GM23338 (cell line): ENCODE measurements around the gene NAT8L. TPM values are rescaled to one million over a fixed set of nuclear protein-coding genes. Genes with fewer than 3 reads are reported as not detected.

ENCODE experiments used
- ATAC-seq: fragments of 200-7000 bp; cut with Tn5 transposase; 3 replicates; pipeline ENCODE4 v1.9.1; 2020
- DNase-seq: peaks from one replicate; pipeline ENCODE4 v3.0.0-alpha.2; 2015; ENCODE audit warnings: low spot score
- H2AFZ ChIP-seq: fragments of 200-600 bp; sonication (generic); 2 replicates; pipeline ENCODE4 v1.8.0; 2016; ENCODE audit warnings: antibody characterized with exemption, mild to moderate bottlenecking, moderate library complexity
- H3F3A ChIP-seq: fragments of 200-600 bp; sonication (generic); replicated peaks from 2 replicates; pipeline ENCODE4 v1.8.0; 2017; ENCODE audit warnings: antibody characterized with exemption, mixed run types, low read depth
- H3K27ac ChIP-seq: fragments of 200-600 bp; sonication (generic); 2 replicates; pipeline ENCODE4 v1.6.1; 2016; ENCODE audit warnings: low read depth
- H3K27me3 ChIP-seq: fragments of 200-600 bp; sonication (generic); 2 replicates; pipeline ENCODE4 v1.8.0; 2016; ENCODE audit warnings: mild to moderate bottlenecking, mixed run types, moderate library complexity; ENCODE audit not compliant: insufficient read depth
- H3K36me3 ChIP-seq: fragments of 200-600 bp; sonication (generic); 2 replicates; pipeline ENCODE4 v1.8.0; 2016; ENCODE audit warnings: mild to moderate bottlenecking; ENCODE audit not compliant: insufficient read depth
- H3K4me1 ChIP-seq: fragments of 200-600 bp; sonication (generic); 2 replicates; pipeline ENCODE4 v1.8.0; 2016; ENCODE audit warnings: mild to moderate bottlenecking, moderate library complexity; ENCODE audit not compliant: insufficient read depth
- H3K4me2 ChIP-seq: fragments of 200-600 bp; sonication (generic); 2 replicates; pipeline ENCODE4 v1.7.1; 2017; ENCODE audit warnings: mixed run types
- H3K4me3 ChIP-seq: fragments of 200-600 bp; sonication (generic); 2 replicates; pipeline ENCODE4 v1.6.1; 2016; ENCODE audit warnings: mixed run types
- H3K79me2 ChIP-seq: fragments of 200-600 bp; sonication (generic); replicated peaks from 2 replicates; pipeline ENCODE4 v1.8.0; 2017; ENCODE audit warnings: mild to moderate bottlenecking; ENCODE audit not compliant: insufficient read depth
- H3K9me2 ChIP-seq: fragments of 200-600 bp; sonication (generic); 2 replicates; pipeline ENCODE4 v1.8.0; 2017; ENCODE audit not compliant: insufficient read depth
- H4K20me1 ChIP-seq: fragments of 200-600 bp; sonication (generic); replicated peaks from 2 replicates; pipeline ENCODE4 v1.8.0; 2017; ENCODE audit warnings: mild to moderate bottlenecking; ENCODE audit not compliant: insufficient read depth
- H3K27ac Mint-ChIP-seq: 2 replicates; pipeline ENCODE4 v1.8.0; 2020; ENCODE audit warnings: inconsistent platforms, mild to moderate bottlenecking, moderate library complexity, mixed read lengths
- H3K27me3 Mint-ChIP-seq: 3 replicates; pipeline ENCODE4 v1.8.0; 2022; ENCODE audit warnings: low read depth, mild to moderate bottlenecking, moderate library complexity, mixed read lengths, inconsistent platforms; ENCODE audit not compliant: insufficient read depth, poor library complexity
- H3K36me3 Mint-ChIP-seq: 3 replicates; pipeline ENCODE4 v1.8.0; 2021; ENCODE audit warnings: low read depth, mild to moderate bottlenecking, inconsistent platforms, moderate library complexity, mixed read lengths
- H3K4me1 Mint-ChIP-seq: 3 replicates; pipeline ENCODE4 v1.8.0; 2020; ENCODE audit warnings: mild to moderate bottlenecking, inconsistent platforms, mixed read lengths
- H3K4me3 Mint-ChIP-seq: 3 replicates; pipeline ENCODE4 v1.8.0; 2021; ENCODE audit warnings: moderate library complexity, mild to moderate bottlenecking, inconsistent platforms, mixed read lengths
- H3K9me3 Mint-ChIP-seq: 3 replicates; pipeline ENCODE4 v1.8.0; 2020; ENCODE audit warnings: moderate library complexity, mild to moderate bottlenecking, inconsistent platforms, mixed read lengths
- CREB1 ChIP-seq: fragments of 250-450 bp; sonication (Bioruptor Pico); IDR thresholded peaks from 2 replicates; pipeline ENCODE4 v1.5.0; 2020; ENCODE audit warnings: low read depth, mild to moderate bottlenecking, moderate library complexity
- CTCF ChIP-seq, 2 experiments: fragments of 200-600 bp in 1 of 2; sonication (generic) in 1 of 2; conservative IDR thresholded peaks; 2 replicates each; pipeline versions ENCODE4 v1.5.1 to v1.6.1; 2016 to 2017; ENCODE audit warnings: antibody characterized with exemption in 2 of 2, low read depth in 2 of 2, mild to moderate bottlenecking in 2 of 2, moderate library complexity in 1 of 2
- ETS1 ChIP-seq: IDR thresholded peaks from 2 replicates; pipeline ENCODE4 v1.6.1; 2016; ENCODE audit warnings: antibody characterized with exemption
- EZH2 ChIP-seq: fragments of 200-600 bp; sonication (generic); IDR thresholded peaks from one replicate; pipeline ENCODE4 v1.8.0; 2017; ENCODE audit warnings: antibody characterized with exemption, mild to moderate bottlenecking, low read depth; ENCODE audit not compliant: unreplicated experiment
- EZH2phosphoT487 ChIP-seq: fragments of 200-600 bp; sonication (generic); IDR thresholded peaks from one replicate; pipeline ENCODE4 v1.8.1; 2018; ENCODE audit warnings: antibody characterized with exemption; ENCODE audit not compliant: unreplicated experiment
- JUNB ChIP-seq: IDR thresholded peaks from one replicate; pipeline ENCODE4 v1.6.1; 2016; ENCODE audit warnings: antibody characterized with exemption; ENCODE audit not compliant: unreplicated experiment
- NANOG ChIP-seq: IDR thresholded peaks from 2 replicates; pipeline ENCODE4 v1.6.1; 2016; ENCODE audit warnings: antibody characterized with exemption, borderline replicate concordance
- STAT1 ChIP-seq: IDR thresholded peaks from one replicate; pipeline ENCODE4 v1.6.1; 2016; ENCODE audit warnings: antibody characterized with exemption; ENCODE audit not compliant: unreplicated experiment
- ZNF114 ChIP-seq: fragments of 250-450 bp; sonication (Bioruptor Pico); IDR thresholded peaks from 2 replicates; pipeline ENCODE4 v1.5.0; 2020; ENCODE audit warnings: mild to moderate bottlenecking, moderate library complexity
- ZNF331 ChIP-seq: fragments of 250-450 bp; sonication (Bioruptor Pico); IDR thresholded peaks from 2 replicates; pipeline ENCODE4 v1.5.0; 2020; ENCODE audit warnings: low read depth, mild to moderate bottlenecking, moderate library complexity
- polyA plus RNA-seq: library from polyadenylated mRNA; unstranded; fragments of >200 nt; fragmentation: Nextera tagmentation; extraction: Ambion mirVana; gene quantifications from 2 replicates; pipeline ENCODE4 v1.2.1, GENCODE V29; 2016
- total RNA-seq: library from RNA; depleted of rRNA; stranded (reverse); fragments of >200 nt; shearing (Covaris generic); gene quantifications from 2 replicates; pipeline ENCODE4 v1.2.3, GENCODE V29; 2014
- TF ChIP-seq, protein P1 (sequence below): IDR thresholded peaks from one replicate; pipeline ENCODE4 v1.6.1; 2018; ENCODE audit warnings: antibody characterized with exemption; ENCODE audit not compliant: unreplicated experiment

Gene NAT8L
- total and polyA plus RNA-seq, 2 experiments from 2014 or later, result 1.6 to 9.7 TPM

DNA sequence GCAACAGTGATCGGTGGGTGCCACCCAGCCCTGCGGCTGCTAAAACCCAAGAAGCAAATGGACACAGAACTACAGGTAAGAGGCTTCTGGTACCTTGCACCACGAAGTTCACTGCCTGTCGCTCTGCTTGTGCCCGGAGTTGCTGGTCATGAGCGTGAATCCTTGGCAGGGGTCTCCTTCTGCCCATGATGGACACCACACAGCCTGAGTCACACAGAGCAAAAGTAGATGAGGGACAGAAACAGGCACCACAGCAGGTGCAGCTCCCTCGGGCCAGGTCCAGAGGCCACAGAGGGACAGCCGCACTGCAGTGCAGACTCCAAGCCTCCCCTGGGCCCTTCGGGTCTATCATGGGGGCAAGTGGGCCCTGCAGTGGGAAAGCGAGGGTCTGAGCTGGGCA lies 22.4 kb downstream of the NAT8L start:
- H3K9me3 Mint-ChIP-seq, result no peaks in the 10 kb centered on the region

GRCh38 chr4:2082118-2082517 lies 23.0 kb downstream of the NAT8L start:
- no peak overlapping the region for H3K27ac ChIP-seq
- H3K36me3 Mint-ChIP-seq, result no peaks in the 10 kb centered on the region; the same call in 2 of the 3 replicates
- no peak overlapping the region for H3K4me2 ChIP-seq
- no peaks in the 10 kb centered on the region; the same call in 2 of the 3 replicates for H3K4me1 Mint-ChIP-seq
- no peak overlapping the region for H3K4me3 Mint-ChIP-seq
- no peaks in the 10 kb centered on the region for H3K4me1 ChIP-seq
- H3K27ac Mint-ChIP-seq, result no peak overlapping the region
- no peaks in the 10 kb centered on the region for H3K27me3 ChIP-seq
- no peaks in the 10 kb centered on the region for H3K9me2 ChIP-seq
- H3F3A ChIP-seq, result no peaks in the 10 kb centered on the region
- no peaks in the 10 kb centered on the region for H3K36me3 ChIP-seq
- H3K79me2 ChIP-seq, result no peaks in the 10 kb centered on the region
- DNase-seq, result no peak
- no peak for ATAC-seq
- no peaks in the 10 kb centered on the region for H3K9me3 Mint-ChIP-seq
- H3K27me3 Mint-ChIP-seq, result peaks cover 10% of the 10 kb centered on the region
- no peaks in the 10 kb centered on the region for H4K20me1 ChIP-seq
- H3K4me3 ChIP-seq, result no peak overlapping the region
- no peak overlapping the region for H2AFZ ChIP-seq
- no peak for TF ChIP-seq EZH2phosphoT487
- no peak for TF ChIP-seq CTCF (conservative IDR thresholded peaks at IDR 0.05; ENCODE audit: low read depth in 2 of 2)
- no peak for TF ChIP-seq CREB1 (CRISPR knock-in tag)
- no peak for TF ChIP-seq ZNF331
- TF ChIP-seq STAT1, result no peak
- TF ChIP-seq ZNF114, result no peak
- TF ChIP-seq, protein P1, sequence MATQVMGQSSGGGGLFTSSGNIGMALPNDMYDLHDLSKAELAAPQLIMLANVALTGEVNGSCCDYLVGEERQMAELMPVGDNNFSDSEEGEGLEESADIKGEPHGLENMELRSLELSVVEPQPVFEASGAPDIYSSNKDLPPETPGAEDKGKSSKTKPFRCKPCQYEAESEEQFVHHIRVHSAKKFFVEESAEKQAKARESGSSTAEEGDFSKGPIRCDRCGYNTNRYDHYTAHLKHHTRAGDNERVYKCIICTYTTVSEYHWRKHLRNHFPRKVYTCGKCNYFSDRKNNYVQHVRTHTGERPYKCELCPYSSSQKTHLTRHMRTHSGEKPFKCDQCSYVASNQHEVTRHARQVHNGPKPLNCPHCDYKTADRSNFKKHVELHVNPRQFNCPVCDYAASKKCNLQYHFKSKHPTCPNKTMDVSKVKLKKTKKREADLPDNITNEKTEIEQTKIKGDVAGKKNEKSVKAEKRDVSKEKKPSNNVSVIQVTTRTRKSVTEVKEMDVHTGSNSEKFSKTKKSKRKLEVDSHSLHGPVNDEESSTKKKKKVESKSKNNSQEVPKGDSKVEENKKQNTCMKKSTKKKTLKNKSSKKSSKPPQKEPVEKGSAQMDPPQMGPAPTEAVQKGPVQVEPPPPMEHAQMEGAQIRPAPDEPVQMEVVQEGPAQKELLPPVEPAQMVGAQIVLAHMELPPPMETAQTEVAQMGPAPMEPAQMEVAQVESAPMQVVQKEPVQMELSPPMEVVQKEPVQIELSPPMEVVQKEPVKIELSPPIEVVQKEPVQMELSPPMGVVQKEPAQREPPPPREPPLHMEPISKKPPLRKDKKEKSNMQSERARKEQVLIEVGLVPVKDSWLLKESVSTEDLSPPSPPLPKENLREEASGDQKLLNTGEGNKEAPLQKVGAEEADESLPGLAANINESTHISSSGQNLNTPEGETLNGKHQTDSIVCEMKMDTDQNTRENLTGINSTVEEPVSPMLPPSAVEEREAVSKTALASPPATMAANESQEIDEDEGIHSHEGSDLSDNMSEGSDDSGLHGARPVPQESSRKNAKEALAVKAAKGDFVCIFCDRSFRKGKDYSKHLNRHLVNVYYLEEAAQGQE, result no peak
- no peak for TF ChIP-seq NANOG
- TF ChIP-seq JUNB, result no peak

More for the DNA sequence above, 22.4 kb downstream of the NAT8L start:
- no peak overlapping the region for H2AFZ ChIP-seq
- H3K4me3 ChIP-seq, result no peak overlapping the region
- no peaks in the 10 kb centered on the region for H3K4me1 ChIP-seq
- ATAC-seq (no peak), DNase-seq (no peak)
- no peaks in the 10 kb centered on the region for H3K79me2 ChIP-seq
- H3K27ac ChIP-seq, result no peak overlapping the region
- Mint-ChIP-seq H3K4me1 (no peaks in the 10 kb centered on the region; the same call in 2 of the 3 replicates), H3K27ac (no peak overlapping the region), H3K27me3 (peaks cover 10% of the 10 kb centered on the region), H3K36me3 (no peaks in the 10 kb centered on the region; the same call in 2 of the 3 replicates), H3K4me3 (no peak overlapping the region)
- no peaks in the 10 kb centered on the region for H3K27me3 ChIP-seq
- H3K4me2 ChIP-seq, result no peak overlapping the region
- no peaks in the 10 kb centered on the region for H3K9me2 ChIP-seq
- no peaks in the 10 kb centered on the region for H3K36me3 ChIP-seq
- TF ChIP-seq ETS1, result no peak
- no peak for TF ChIP-seq NANOG
- TF ChIP-seq ZNF114, result no peak
- TF ChIP-seq, protein P1, result no peak
- no peak for TF ChIP-seq ZNF331
- TF ChIP-seq STAT1, result no peak
- TF ChIP-seq EZH2, result no peak
- TF ChIP-seq EZH2phosphoT487, result no peak
- H4K20me1 ChIP-seq, result no peaks in the 10 kb centered on the region
- no peaks in the 10 kb centered on the region for H3F3A ChIP-seq
